Activated CD8-positive, alpha-beta memory T cell treated with anti-CD3 and anti-CD28 coated beads, Interleukin-2, amount 50 U/mL, for 24 hours (primary cell): ENCODE measurements around the gene RASSF1.

ENCODE experiments used
- DNase-seq: peaks from one replicate; pipeline ENCODE4 v3.0.0-alpha.2; 2020; ENCODE audit errors: extremely low read depth

RASSF1 gene

GRCh38 chr3:50365842-50366220 is 25.2 kb upstream of the RASSF1 start:
- no peak for DNase-seq

GRCh38 chr3:50365080-50365841 is 24.6 kb upstream of the RASSF1 start:
- peak; percentile 84 for DNase-seq

GRCh38 chr3:50364573-50365079 is 24.0 kb upstream of the RASSF1 start:
- DNase-seq: no peak

GRCh38 chr3:50359760-50360110 is 19.1 kb upstream of the RASSF1 start:
- no peak for DNase-seq

- peak; percentile 91 for DNase-seq
These were observed 18.5 kb upstream of the RASSF1 start, which contains the start of gene TMEM115 for GRCh38 chr3:50358911-50359759. Gene TMEM115, minus strand, starts transcription at chr3:50359521. Its CDS starts 458 bp downstream, at chr3:50359063.

- DNase-seq: no peak
These were observed 17.8 kb upstream of the RASSF1 start for GRCh38 chr3:50358355-50358910.

- no peak for DNase-seq
These were observed 16.8 kb upstream of the RASSF1 start for GRCh38 chr3:50357481-50357880.

- no peak for DNase-seq
These were observed 15.9 kb upstream of the RASSF1 start for GRCh38 chr3:50356553-50356952.

- DNase-seq: no peak
These were observed 15.4 kb upstream of the RASSF1 start for GRCh38 chr3:50355829-50356552.

GRCh38 chr3:50354850-50355249 is 14.2 kb upstream of the RASSF1 start:
- no peak for DNase-seq

- DNase-seq: no peak
These were observed 13.6 kb upstream of the RASSF1 start for GRCh38 chr3:50354186-50354764.

- no peak for DNase-seq
These were observed 12.8 kb upstream of the RASSF1 start for GRCh38 chr3:50353245-50354004.

GRCh38 chr3:50352781-50353180 is 12.1 kb upstream of the RASSF1 start:
- DNase-seq: no peak

GRCh38 chr3:50351323-50351697 is 10.7 kb upstream of the RASSF1 start:
- no peak for DNase-seq

- DNase-seq: peak; percentile 100
These were observed 10.1 kb upstream of the RASSF1 start, which contains the start of the genes CYB561D2 and NPRL2 for GRCh38 chr3:50350527-50351322. Gene CYB561D2, plus strand, starts transcription at chr3:50350862. Its CDS starts 572 bp downstream, at chr3:50351434. Gene NPRL2, minus strand, starts transcription at chr3:50350775. Its CDS starts 123 bp downstream, at chr3:50350652.

GRCh38 chr3:50350213-50350526 is 9.5 kb upstream of the RASSF1 start:
- no peak for DNase-seq

- DNase-seq: peak; percentile 37
These were observed 6.7 kb upstream of the RASSF1 start for GRCh38 chr3:50347187-50347813.

- no peak for DNase-seq
These were observed 5.1 kb upstream of the RASSF1 start, which contains the start of gene ZMYND10 for GRCh38 chr3:50345586-50346234. Gene ZMYND10, minus strand, starts transcription at chr3:50345732. Its CDS starts 153 bp downstream, at chr3:50345579.

- DNase-seq: no peak
These were observed 4.4 kb upstream of the RASSF1 start for GRCh38 chr3:50345008-50345407.
